OCI-LY1 (cell line): Measurements from ENCODE around the gene BDKRB1.

Source experiments
- EZH2 ChIP-seq: fragments of 200-600 bp; sonication (generic), shearing (Covaris generic); IDR thresholded peaks from 2 replicates; pipeline ENCODE4 v1.8.0; 2017; ENCODE audit warnings: borderline replicate concordance, mixed run types, mild to moderate bottlenecking, antibody characterized with exemption, low read length, moderate library complexity, mixed read lengths
- TF ChIP-seq, protein P1 (sequence below): fragments of 200-600 bp; sonication (generic), shearing (Covaris generic); IDR thresholded peaks from 2 replicates; pipeline ENCODE4 v1.5.1; 2017; ENCODE audit warnings: mild to moderate bottlenecking, antibody characterized with exemption, low read length, moderate library complexity, mixed read lengths

DNA sequence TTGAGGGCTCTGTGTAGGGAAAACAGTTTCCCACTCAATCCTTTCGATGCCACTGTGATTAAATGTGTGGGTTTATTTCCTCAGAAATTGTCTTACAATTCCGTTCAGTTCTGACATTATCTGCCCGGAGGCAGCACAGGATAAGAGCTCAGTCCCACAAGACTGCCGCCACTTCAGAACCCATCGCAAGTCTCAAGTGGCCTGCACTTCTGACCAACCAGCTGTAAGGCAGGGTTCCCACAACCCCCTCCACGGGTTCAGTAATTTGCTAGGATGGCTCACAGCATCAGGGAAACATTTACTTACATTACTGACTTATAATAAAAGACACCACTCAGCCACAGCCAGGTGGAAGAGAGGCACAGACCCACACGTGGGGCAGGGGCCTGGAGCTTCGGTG is 34.2 kb upstream of the BDKRB1 start:
- TF ChIP-seq, protein P1, sequence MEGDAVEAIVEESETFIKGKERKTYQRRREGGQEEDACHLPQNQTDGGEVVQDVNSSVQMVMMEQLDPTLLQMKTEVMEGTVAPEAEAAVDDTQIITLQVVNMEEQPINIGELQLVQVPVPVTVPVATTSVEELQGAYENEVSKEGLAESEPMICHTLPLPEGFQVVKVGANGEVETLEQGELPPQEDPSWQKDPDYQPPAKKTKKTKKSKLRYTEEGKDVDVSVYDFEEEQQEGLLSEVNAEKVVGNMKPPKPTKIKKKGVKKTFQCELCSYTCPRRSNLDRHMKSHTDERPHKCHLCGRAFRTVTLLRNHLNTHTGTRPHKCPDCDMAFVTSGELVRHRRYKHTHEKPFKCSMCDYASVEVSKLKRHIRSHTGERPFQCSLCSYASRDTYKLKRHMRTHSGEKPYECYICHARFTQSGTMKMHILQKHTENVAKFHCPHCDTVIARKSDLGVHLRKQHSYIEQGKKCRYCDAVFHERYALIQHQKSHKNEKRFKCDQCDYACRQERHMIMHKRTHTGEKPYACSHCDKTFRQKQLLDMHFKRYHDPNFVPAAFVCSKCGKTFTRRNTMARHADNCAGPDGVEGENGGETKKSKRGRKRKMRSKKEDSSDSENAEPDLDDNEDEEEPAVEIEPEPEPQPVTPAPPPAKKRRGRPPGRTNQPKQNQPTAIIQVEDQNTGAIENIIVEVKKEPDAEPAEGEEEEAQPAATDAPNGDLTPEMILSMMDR: no peak
- no peak for TF ChIP-seq EZH2
